ENCODE measurements around the gene RBM48. TPM values are rescaled to one million over a fixed set of nuclear protein-coding genes. Genes with fewer than 3 reads are reported as not detected.
"Not testable (repeated sequence)": the region's sequence is repeated elsewhere in the genome, so short reads cannot be mapped to it uniquely, and the experiment has no call there.

Gene RBM48
- total RNA-seq (2014; rRNA removed; shearing (Covaris generic)): 9.1 TPM in 2 replicates
- 13.7 and 13.8 TPM in 2 replicates for polyA plus RNA-seq (2015; cell fraction: cytosol; rRNA removed)
- 19.5 and 24.2 TPM in 2 replicates for polyA plus RNA-seq (2015; cell fraction: nucleus; rRNA removed)

GRCh38 chr7:92528188-92528957, at the start of gene RBM48, which contains the start of gene PEX1:
TSS of gene RBM48 (plus strand) at chr7:92528795. CDS start at chr7:92528814, 19 bp downstream.
TSS of gene PEX1 (minus strand) at chr7:92528520. CDS start at chr7:92528435, 85 bp downstream.
- DNase-seq (ENCODE audit: low read depth): peak; percentile 99

- not testable (repeated sequence) for DNase-seq (ENCODE audit: low read depth)
These were observed 49.4 kb upstream of the RBM48 start for GRCh38 chr7:92479146-92479545.

- DNase-seq (ENCODE audit: low read depth): not testable (repeated sequence)
These were observed 45.0 kb upstream of the RBM48 start for GRCh38 chr7:92483624-92484023.

DNA sequence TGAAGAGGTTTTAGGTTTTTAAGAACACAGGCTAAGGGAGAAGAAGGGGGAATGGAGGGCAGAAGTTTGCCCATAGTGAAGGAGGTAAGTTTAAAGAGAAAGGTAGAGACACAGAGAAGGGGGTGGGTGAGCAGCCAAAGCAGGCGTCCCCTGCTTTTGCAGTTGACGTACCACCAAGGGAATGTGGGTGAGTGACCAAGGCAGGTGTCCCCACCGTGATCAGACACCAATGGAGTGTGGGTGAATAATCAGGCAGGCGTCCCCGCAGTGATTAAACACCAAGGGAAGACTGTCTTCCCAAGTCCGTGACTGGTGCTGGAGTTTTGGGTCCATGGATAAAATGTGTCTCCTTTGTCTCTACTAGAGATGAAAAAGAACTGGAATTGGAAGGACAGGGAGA, 44.4 kb upstream of the RBM48 start:
- not testable (repeated sequence) for DNase-seq (ENCODE audit: low read depth)

- DNase-seq (ENCODE audit: low read depth): no peak
These were observed 43.2 kb upstream of the RBM48 start for GRCh38 chr7:92485267-92485892.

DNA sequence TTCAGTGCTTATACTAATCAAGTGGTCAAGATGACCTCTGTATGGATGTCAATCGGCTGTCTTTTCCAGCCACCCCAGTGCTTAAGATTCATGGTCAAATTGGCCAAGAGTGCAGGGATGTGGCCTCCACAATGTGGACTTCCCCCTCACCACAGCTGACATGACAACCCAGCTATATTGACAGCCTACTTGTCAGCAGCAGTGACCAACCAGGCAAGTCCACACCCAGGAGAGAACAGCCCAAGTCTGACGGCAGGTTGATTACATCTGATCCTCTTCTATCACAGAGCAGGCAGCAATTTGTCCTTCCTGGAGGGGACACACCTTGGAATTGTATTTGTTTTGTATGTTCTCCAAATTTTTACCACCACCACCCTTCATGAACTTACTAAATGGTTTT, 42.6 kb upstream of the RBM48 start:
- DNase-seq (ENCODE audit: low read depth): no peak

DNA sequence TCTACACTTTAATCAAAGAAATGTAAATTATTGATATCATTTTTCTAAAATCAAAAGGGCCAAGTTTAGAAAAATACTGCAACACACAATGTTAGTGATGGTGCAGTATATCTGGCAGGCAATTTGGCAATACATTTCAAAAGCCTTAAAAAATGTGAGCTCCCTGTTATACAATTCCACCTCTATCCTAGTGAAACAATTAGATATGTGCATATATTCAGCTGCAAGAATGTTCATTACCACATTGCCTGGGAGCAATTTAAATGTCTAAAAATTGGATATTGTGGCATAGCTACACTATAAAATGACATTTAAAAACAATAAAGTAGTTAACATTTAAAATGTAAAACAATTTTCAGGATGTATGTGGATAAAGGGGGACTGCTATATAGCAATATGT, 40.8 kb upstream of the RBM48 start:
- no peak for DNase-seq (ENCODE audit: low read depth)

DNA sequence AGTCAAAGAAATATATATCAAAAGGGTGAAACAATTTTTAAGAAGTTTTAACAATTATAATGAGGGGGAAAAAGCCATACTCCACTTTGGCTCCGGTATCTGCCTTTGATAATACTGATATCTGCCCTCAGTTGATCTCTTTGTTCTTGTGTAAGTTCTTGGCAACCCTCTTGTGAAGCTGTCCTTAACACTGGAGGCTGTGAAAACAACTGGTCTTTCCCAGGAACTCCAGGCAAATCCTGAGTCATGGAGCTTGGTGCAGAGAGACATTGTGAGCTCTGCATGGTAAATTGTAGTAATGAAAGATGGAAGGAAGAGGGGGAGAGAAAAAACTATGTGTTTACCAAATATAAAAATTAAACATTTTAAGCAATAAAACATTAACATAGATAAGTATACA, 39.0 kb upstream of the RBM48 start:
- no peak for DNase-seq (ENCODE audit: low read depth)

GRCh38 chr7:92496876-92497275, 31.7 kb upstream of the RBM48 start:
- DNase-seq (ENCODE audit: low read depth): peak; percentile 49

GRCh38 chr7:92498557-92498956, 30.0 kb upstream of the RBM48 start:
- DNase-seq (ENCODE audit: low read depth): no peak

DNA sequence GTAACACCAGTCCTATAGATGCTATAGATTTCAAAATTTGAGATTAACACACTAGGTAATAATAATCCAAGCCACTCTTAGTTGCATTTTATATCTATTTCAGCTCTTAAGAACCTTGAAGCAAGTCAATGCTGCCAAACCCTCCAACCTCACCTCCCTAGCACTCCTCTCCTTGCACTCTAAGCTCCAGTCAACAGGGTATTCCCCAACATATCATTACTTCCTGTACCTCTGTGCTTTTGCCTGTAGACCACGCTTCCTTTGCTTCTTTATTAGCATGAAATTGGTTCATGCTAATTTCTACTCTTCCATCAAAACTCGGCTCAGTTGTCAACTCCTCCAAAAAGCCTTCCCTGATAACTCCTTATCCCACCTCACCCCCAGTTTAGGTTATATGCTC, 24.8 kb upstream of the RBM48 start:
- DNase-seq (ENCODE audit: low read depth): no peak

- DNase-seq (ENCODE audit: low read depth): no peak
These were observed 24.0 kb upstream of the RBM48 start for GRCh38 chr7:92504563-92504962.

GRCh38 chr7:92506363-92506762, 22.2 kb upstream of the RBM48 start:
- no peak for DNase-seq (ENCODE audit: low read depth)

- no peak for DNase-seq (ENCODE audit: low read depth)
These were observed 19.6 kb upstream of the RBM48 start for GRCh38 chr7:92508946-92509345.

- no peak for DNase-seq (ENCODE audit: low read depth)
These were observed 15.3 kb upstream of the RBM48 start for GRCh38 chr7:92513167-92513902.

- DNase-seq (ENCODE audit: low read depth): peak; percentile 26
These were observed 11.0 kb upstream of the RBM48 start for GRCh38 chr7:92517631-92518030.

GRCh38 chr7:92520024-92520423, 8.6 kb upstream of the RBM48 start:
- no peak for DNase-seq (ENCODE audit: low read depth)

GRCh38 chr7:92523110-92523509, 5.5 kb upstream of the RBM48 start:
- DNase-seq (ENCODE audit: low read depth): no peak

GRCh38 chr7:92527300-92528187, 1.1 kb upstream of the RBM48 start:
- DNase-seq (ENCODE audit: low read depth): peak; percentile 49

DNA sequence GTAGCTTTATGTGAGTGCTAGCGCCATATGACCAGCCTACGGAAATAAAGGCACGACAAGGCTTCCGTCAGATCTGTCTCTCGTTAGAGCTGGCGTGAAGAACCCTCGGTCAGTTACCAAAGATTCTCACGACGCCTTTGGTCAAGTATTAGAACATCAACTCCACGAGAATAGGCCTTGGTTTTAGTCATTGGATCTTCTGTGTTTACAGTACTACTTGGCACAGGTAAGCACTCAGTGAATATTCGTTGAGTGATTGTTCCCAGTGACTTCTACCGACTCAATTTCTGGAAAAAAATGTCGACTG, 316 bp downstream of the RBM48 start:
- no peak for DNase-seq (ENCODE audit: low read depth)

DNA sequence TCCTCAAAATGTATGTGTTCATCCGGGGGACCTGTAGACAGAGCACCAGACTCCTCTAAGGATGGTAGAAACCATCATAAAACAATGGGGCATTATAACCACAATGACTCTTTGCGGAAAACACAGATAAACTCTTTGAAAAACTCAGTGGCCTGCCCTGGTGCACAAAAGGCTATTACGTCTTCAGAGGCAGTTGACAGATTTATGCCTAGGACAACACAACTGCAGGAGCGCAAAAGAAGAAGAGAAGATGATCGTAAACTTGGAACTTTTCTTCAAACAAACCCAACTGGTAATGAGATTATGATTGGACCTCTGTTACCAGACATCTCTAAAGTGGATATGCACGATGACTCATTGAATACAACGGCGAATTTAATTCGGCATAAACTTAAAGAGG, 6.0 kb downstream of the RBM48 start:
- DNase-seq (ENCODE audit: low read depth): no peak
